Retinal pigment epithelial cell (primary cell): ENCODE results near the gene SLC12A7.

Experiments used
- DNase-seq: peaks from one replicate; pipeline ENCODE4 v3.0.0-alpha.2; 2010; ENCODE audit warnings: low read depth
- H3K4me3 ChIP-seq: 2 replicates; pipeline ENCODE4 v1.5.1; 2011; ENCODE audit warnings: mild to moderate bottlenecking, low read length, control low read depth, moderate library complexity
- CTCF ChIP-seq: conservative IDR thresholded peaks from 2 replicates; pipeline ENCODE4 v1.5.1; 2011; ENCODE audit warnings: low read depth, low read length, control low read depth, inconsistent platforms

Gene SLC12A7

GRCh38 chr5:1150866-1151265, 39.0 kb upstream of the SLC12A7 start:
- no peak for DNase-seq
- no peak for TF ChIP-seq CTCF
- no peak overlapping the region for H3K4me3 ChIP-seq

GRCh38 chr5:1144638-1145396, 33.0 kb upstream of the SLC12A7 start:
- no peak overlapping the region for H3K4me3 ChIP-seq
- DNase-seq = no peak
- no peak for TF ChIP-seq CTCF

- no peak overlapping the region for H3K4me3 ChIP-seq
- DNase-seq = no peak
- no peak for TF ChIP-seq CTCF
Observed at GRCh38 chr5:1144089-1144488, 32.2 kb upstream of the SLC12A7 start.

GRCh38 chr5:1143670-1143951, 31.7 kb upstream of the SLC12A7 start:
- no peak for DNase-seq
- TF ChIP-seq CTCF = no peak
- H3K4me3 ChIP-seq = no peak overlapping the region

GRCh38 chr5:1142886-1143669, 31.2 kb upstream of the SLC12A7 start:
- TF ChIP-seq CTCF = no peak
- no peak overlapping the region for H3K4me3 ChIP-seq
- no peak for DNase-seq

GRCh38 chr5:1141834-1142233, 30.0 kb upstream of the SLC12A7 start:
- no peak for TF ChIP-seq CTCF
- DNase-seq = no peak
- no peak overlapping the region for H3K4me3 ChIP-seq

- H3K4me3 ChIP-seq = no peak overlapping the region
- DNase-seq = no peak
- TF ChIP-seq CTCF = no peak
Observed at GRCh38 chr5:1140818-1141189, 28.9 kb upstream of the SLC12A7 start.
